ENCODE measurements around the gene TMEM18.

Gene TMEM18

DNA sequence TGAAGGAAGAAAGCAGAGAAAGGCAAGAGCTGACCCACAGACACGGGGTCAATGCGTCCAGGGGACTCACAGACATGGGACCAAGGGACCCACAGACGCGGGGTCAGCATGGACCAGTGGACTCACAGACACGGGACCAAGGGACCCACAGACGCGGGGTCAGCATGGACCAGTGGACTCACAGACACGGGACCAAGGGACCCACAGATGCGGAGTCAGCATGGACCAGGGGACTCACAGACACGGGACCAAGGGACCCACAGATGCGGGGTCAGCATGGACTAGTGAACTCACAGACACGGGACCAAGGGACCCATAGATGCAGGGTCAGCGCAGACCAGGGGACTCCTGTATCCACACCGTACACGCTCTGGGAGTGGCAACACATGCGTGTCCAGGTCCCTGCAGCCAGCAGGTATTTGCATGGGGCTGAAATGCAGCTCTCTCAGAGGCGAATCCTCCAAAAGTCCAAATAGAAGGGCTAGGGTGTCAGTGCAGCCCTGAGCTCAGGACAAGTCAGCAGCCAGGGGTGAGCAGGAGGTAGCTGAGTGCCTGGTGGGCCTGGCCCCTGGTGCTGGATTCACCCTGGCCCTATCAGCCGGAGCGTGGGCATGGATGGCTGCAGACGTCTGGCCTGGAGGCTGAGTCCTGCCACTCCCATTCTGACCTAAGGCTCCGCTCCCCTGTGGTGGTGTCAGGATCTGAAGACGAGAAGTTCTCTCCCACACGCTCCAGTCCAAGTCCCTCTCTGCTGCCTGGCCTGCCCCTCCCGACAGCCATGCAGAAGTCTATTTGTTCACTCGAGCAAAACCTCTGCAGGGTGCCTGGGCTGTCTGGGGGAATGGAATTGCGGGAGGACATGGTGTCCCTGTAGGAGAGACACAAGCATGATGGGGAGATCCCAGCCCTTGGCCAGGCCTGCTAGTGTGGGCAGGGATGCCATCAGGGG lies 28.5 kb downstream of the TMEM18 start:
- TF ChIP-seq, protein P1, sequence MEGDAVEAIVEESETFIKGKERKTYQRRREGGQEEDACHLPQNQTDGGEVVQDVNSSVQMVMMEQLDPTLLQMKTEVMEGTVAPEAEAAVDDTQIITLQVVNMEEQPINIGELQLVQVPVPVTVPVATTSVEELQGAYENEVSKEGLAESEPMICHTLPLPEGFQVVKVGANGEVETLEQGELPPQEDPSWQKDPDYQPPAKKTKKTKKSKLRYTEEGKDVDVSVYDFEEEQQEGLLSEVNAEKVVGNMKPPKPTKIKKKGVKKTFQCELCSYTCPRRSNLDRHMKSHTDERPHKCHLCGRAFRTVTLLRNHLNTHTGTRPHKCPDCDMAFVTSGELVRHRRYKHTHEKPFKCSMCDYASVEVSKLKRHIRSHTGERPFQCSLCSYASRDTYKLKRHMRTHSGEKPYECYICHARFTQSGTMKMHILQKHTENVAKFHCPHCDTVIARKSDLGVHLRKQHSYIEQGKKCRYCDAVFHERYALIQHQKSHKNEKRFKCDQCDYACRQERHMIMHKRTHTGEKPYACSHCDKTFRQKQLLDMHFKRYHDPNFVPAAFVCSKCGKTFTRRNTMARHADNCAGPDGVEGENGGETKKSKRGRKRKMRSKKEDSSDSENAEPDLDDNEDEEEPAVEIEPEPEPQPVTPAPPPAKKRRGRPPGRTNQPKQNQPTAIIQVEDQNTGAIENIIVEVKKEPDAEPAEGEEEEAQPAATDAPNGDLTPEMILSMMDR (conservative IDR thresholded peaks at IDR 0.05; ENCODE audit: low read depth, low read length), result no peak
- no peak overlapping the region for H3K4me3 ChIP-seq (ENCODE audit: low read depth, low read length)
- DNase-seq (ENCODE audit: low read depth), result no peak

- DNase-seq (ENCODE audit: low read depth), result no peak
- no peak overlapping the region for H3K4me3 ChIP-seq (ENCODE audit: low read depth, low read length)
- TF ChIP-seq, protein P1 (conservative IDR thresholded peaks at IDR 0.05; ENCODE audit: low read depth, low read length), result no peak
These were observed 29.4 kb downstream of the TMEM18 start for GRCh38 chr2:647691-648231.

DNA sequence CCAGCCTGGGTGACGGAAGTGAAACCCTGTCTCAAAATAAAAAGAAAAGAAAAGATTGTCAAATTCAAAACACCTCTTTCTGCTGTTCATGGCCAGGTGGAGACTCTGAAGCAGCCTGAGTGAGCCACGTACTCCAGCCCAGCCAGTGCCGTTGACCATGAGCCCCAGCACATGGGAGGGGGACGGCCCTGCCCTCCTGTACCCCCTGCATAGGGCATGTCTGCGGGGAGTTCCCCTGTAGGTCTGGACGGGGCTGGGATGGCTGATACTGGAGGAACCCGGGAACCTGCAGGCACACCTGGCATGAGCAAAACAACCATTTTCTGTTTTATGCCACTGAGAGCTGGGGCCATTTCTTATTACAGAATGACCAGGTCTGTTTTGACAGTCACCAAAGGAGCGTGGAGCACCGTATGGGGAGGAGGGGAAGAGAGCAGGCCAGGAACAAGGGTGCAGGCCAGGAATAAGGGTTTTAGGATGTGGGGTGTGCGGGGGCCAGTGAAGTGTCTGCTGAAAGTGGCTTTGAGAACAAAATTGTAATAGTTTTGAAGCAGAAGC lies 30.1 kb downstream of the TMEM18 start:
- no peak for DNase-seq (ENCODE audit: low read depth)
- TF ChIP-seq, protein P1 (conservative IDR thresholded peaks at IDR 0.05; ENCODE audit: low read depth, low read length), result no peak
- H3K4me3 ChIP-seq (ENCODE audit: low read depth, low read length), result no peak overlapping the region

GRCh38 chr2:644871-645270 lies 32.3 kb downstream of the TMEM18 start:
- no peak for DNase-seq (ENCODE audit: low read depth)
- TF ChIP-seq, protein P1 (conservative IDR thresholded peaks at IDR 0.05; ENCODE audit: low read depth, low read length), result no peak
- no peak overlapping the region for H3K4me3 ChIP-seq (ENCODE audit: low read depth, low read length)

DNA sequence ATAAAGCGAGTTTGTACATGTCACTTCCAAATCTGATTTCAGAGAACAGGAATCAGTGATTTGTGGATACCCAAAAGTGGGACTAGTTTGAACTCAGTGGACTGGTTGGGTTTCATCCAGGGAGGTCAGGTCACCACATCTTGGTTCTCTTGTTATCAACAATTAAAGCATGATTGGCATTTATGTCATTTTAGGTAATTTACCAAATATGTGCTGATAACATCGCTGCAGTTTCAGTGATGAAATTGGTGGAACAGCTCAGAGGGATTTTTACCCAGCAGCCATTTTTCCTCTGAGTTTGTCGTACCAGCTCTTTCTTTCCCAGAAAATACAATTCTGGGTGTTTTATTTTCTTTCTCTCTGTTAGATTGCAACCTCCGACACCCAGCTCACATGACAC lies 33.4 kb downstream of the TMEM18 start:
- no peak for DNase-seq (ENCODE audit: low read depth)
- TF ChIP-seq, protein P1 (conservative IDR thresholded peaks at IDR 0.05; ENCODE audit: low read depth, low read length), result no peak
- H3K4me3 ChIP-seq (ENCODE audit: low read depth, low read length), result no peak overlapping the region

GRCh38 chr2:643334-643733 lies 33.9 kb downstream of the TMEM18 start:
- DNase-seq (ENCODE audit: low read depth), result no peak
- no peak overlapping the region for H3K4me3 ChIP-seq (ENCODE audit: low read depth, low read length)
- TF ChIP-seq, protein P1 (conservative IDR thresholded peaks at IDR 0.05; ENCODE audit: low read depth, low read length), result no peak

All from choroid plexus epithelial cell (primary cell).